Keratinocyte (primary cell): Measurements from ENCODE around the gene GLIPR1L2. TPM values are rescaled to one million over a fixed set of nuclear protein-coding genes. Genes with fewer than 3 reads are reported as not detected.

Experiments
- DNase-seq: peaks from one replicate; pipeline ENCODE4 v3.0.0-alpha.2; 2011; ENCODE audit warnings: low read depth, missing footprints, low spot score
- FAIRE-seq: peaks from 2 replicates; lab custom pipeline; 2011; peaks lifted over from hg19 to GRCh38; lab: Jason Lieb, UNC
- H2AFZ ChIP-seq: 2 replicates; pipeline ENCODE4 v1.6.0; 2012; ENCODE audit warnings: low read length, control low read depth, inconsistent platforms; ENCODE audit not compliant: control insufficient read depth
- H3K27ac ChIP-seq: 2 replicates; pipeline ENCODE4 v1.5.1; 2011; ENCODE audit warnings: low read length; ENCODE audit not compliant: control insufficient read depth, insufficient read depth
- H3K27me3 ChIP-seq: 3 replicates; pipeline ENCODE4 v1.6.0; 2011; ENCODE audit warnings: low read length; ENCODE audit not compliant: control insufficient read depth, insufficient read depth; ENCODE audit errors: extremely low read depth
- H3K36me3 ChIP-seq, 2 experiments: 2 replicates in 1 of 2; 3 replicates in 1 of 2; pipeline ENCODE4 v1.5.1; 2011; ENCODE audit warnings: low read length in 2 of 2, mild to moderate bottlenecking in 1 of 2; ENCODE audit not compliant: control insufficient read depth in 2 of 2, insufficient read depth in 2 of 2; ENCODE audit errors: extremely low read depth in 1 of 2
- H3K4me1 ChIP-seq: 3 replicates; pipeline ENCODE4 v1.5.1; 2011; ENCODE audit warnings: low read length; ENCODE audit not compliant: control insufficient read depth, insufficient read depth; ENCODE audit errors: extremely low read depth
- H3K4me2 ChIP-seq: 3 replicates; pipeline ENCODE4 v1.6.0; 2011; ENCODE audit warnings: low read depth, low read length; ENCODE audit not compliant: control insufficient read depth, insufficient read depth; ENCODE audit errors: extremely low read depth
- H3K4me3 ChIP-seq, 3 experiments: fragments of 200-600 bp in 1 of 3; sonication (generic) in 1 of 3; 2 replicates in 2 of 3; 3 replicates in 1 of 3; pipeline ENCODE4 v1.5.1; 2011 to 2016; ENCODE audit warnings: low read length in 3 of 3, mild to moderate bottlenecking in 3 of 3, control low read depth in 2 of 3, inconsistent platforms in 1 of 3, low read depth in 1 of 3, mixed read lengths in 1 of 3, mixed run types in 1 of 3, moderate library complexity in 1 of 3; ENCODE audit not compliant: control insufficient read depth in 2 of 3, insufficient read depth in 2 of 3; ENCODE audit errors: extremely low read depth in 1 of 3
- H3K79me2 ChIP-seq: 2 replicates; pipeline ENCODE4 v1.6.0; 2012; ENCODE audit warnings: low read length; ENCODE audit not compliant: control insufficient read depth, insufficient read depth
- H3K9ac ChIP-seq: 3 replicates; pipeline ENCODE4 v1.6.0; 2011; ENCODE audit warnings: low read length; ENCODE audit not compliant: control insufficient read depth, insufficient read depth; ENCODE audit errors: extremely low read depth
- H3K9me1 ChIP-seq: 3 replicates; pipeline ENCODE4 v1.6.0; 2011; ENCODE audit warnings: low read length; ENCODE audit not compliant: control insufficient read depth, insufficient read depth; ENCODE audit errors: extremely low read depth
- H3K9me3 ChIP-seq: 2 replicates; pipeline ENCODE4 v1.5.1; 2012; ENCODE audit warnings: low read depth, low read length; ENCODE audit not compliant: control insufficient read depth
- H4K20me1 ChIP-seq: 3 replicates; pipeline ENCODE4 v1.6.0; 2011; ENCODE audit warnings: low read length; ENCODE audit not compliant: control insufficient read depth, insufficient read depth; ENCODE audit errors: extremely low read depth
- EZH2 ChIP-seq: IDR thresholded peaks from one replicate; pipeline ENCODE4 v1.6.1; 2012; ENCODE audit warnings: inconsistent platforms, mild to moderate bottlenecking, low read length, moderate library complexity
- dilution Hi-C: fragments of 300-500 bp; cut with MboI; formaldehyde crosslinking; loops from one replicate; pipeline ENCODE4 v1.7.0; 2020; ENCODE audit warnings: low sequenced_read_pairs; ENCODE audit not compliant: extremely low pct_ligation_motif_present
- polyA plus RNA-seq, 5 experiments: library from polyadenylated mRNA; depleted of rRNA in 3 of 5; stranded (reverse) in 3 of 5; stranded (forward) in 1 of 5; unstranded in 1 of 5; fragments of >200 nt; gene quantifications; 1 replicate in 1 of 5; 2 replicates in 3 of 5; 3 replicates in 1 of 5; pipeline versions ENCODE4 v1.2.1 to v1.2.3, GENCODE V29; 2011 to 2012; ENCODE audit warnings: missing spikeins in 2 of 5, low read depth in 1 of 5, low replicate concordance in 1 of 5
- TF ChIP-seq, protein P1 (sequence below), 3 experiments: IDR thresholded peaks in 1 of 3; conservative IDR thresholded peaks in 1 of 3; optimal IDR thresholded peaks in 1 of 3; 2 replicates in 2 of 3; 3 replicates in 1 of 3; pipeline versions ENCODE3 to v1.5.1; 2011; ENCODE audit warnings: low read length in 3 of 3, mild to moderate bottlenecking in 3 of 3, moderate library complexity in 2 of 3, control low read depth in 1 of 3, inconsistent platforms in 1 of 3; ENCODE audit not compliant: insufficient read depth in 2 of 3; ENCODE audit errors: extremely low read depth in 1 of 3

GLIPR1L2 gene
- polyA plus RNA-seq, 1 donor (not counting 4 experiments of a cell fraction or from before 2014, with no cell fraction given) = 0.41 TPM

GRCh38 chr12:75452675-75453330 is 61.9 kb downstream of the GLIPR1L2 start:
- TF ChIP-seq EZH2 = no peak
- TF ChIP-seq, protein P1, sequence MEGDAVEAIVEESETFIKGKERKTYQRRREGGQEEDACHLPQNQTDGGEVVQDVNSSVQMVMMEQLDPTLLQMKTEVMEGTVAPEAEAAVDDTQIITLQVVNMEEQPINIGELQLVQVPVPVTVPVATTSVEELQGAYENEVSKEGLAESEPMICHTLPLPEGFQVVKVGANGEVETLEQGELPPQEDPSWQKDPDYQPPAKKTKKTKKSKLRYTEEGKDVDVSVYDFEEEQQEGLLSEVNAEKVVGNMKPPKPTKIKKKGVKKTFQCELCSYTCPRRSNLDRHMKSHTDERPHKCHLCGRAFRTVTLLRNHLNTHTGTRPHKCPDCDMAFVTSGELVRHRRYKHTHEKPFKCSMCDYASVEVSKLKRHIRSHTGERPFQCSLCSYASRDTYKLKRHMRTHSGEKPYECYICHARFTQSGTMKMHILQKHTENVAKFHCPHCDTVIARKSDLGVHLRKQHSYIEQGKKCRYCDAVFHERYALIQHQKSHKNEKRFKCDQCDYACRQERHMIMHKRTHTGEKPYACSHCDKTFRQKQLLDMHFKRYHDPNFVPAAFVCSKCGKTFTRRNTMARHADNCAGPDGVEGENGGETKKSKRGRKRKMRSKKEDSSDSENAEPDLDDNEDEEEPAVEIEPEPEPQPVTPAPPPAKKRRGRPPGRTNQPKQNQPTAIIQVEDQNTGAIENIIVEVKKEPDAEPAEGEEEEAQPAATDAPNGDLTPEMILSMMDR (optimal IDR thresholded peaks at IDR 0.05 in 1 of 3, IDR thresholded peaks at IDR 0.05 in 1 of 3, conservative IDR thresholded peaks at IDR 0.05 in 1 of 3; ENCODE audit: extremely low read depth in 1 of 3, insufficient read depth in 2 of 3, low read length in 3 of 3) = no peak
- Histone ChIP-seq H3K4me2 (no peak overlapping the region), H3K4me3 (no peak overlapping the region), H3K36me3 (no peaks in the 10 kb centered on the region), H3K27ac (no peak overlapping the region), H3K9me1 (no peaks in the 10 kb centered on the region), H2AFZ (no peak overlapping the region), H3K9me3 (peaks cover 2% of the 10 kb centered on the region), H3K79me2 (no peaks in the 10 kb centered on the region), H3K4me1 (peaks cover 5% of the 10 kb centered on the region), H4K20me1 (no peaks in the 10 kb centered on the region), H3K27me3 (no peaks in the 10 kb centered on the region), H3K9ac (no peak overlapping the region)
- dilution Hi-C loops = no loop called here
- DNase-seq = no peak
- peak; percentile 83 for FAIRE-seq

- Histone ChIP-seq H3K9me3 (peaks cover 2% of the 10 kb centered on the region), H3K9ac (no peak overlapping the region), H3K27me3 (no peaks in the 10 kb centered on the region), H4K20me1 (no peaks in the 10 kb centered on the region), H2AFZ (no peak overlapping the region), H3K4me1 (no peaks in the 10 kb centered on the region), H3K4me3 (no peak overlapping the region), H3K36me3 (no peaks in the 10 kb centered on the region), H3K79me2 (no peaks in the 10 kb centered on the region), H3K4me2 (no peak overlapping the region), H3K9me1 (no peaks in the 10 kb centered on the region), H3K27ac (no peak overlapping the region)
- DNase-seq = no peak
- TF ChIP-seq EZH2 = no peak
- TF ChIP-seq, protein P1 (optimal IDR thresholded peaks at IDR 0.05 in 1 of 3, IDR thresholded peaks at IDR 0.05 in 1 of 3, conservative IDR thresholded peaks at IDR 0.05 in 1 of 3; ENCODE audit: extremely low read depth in 1 of 3, insufficient read depth in 2 of 3, low read length in 3 of 3) = no peak
- dilution Hi-C loops = no loop called here
- FAIRE-seq = no peak
These were observed 65.0 kb downstream of the GLIPR1L2 start for GRCh38 chr12:75455839-75456238.
